Trophoblast cell (in vitro differentiated cells and primary cell): Measurements from ENCODE around the gene TNS1.

ENCODE experiments used
- DNase-seq, 2 donors: peaks; one replicate each; pipeline ENCODE4 v3.0.0-alpha.2; 2016
- H2AFZ ChIP-seq: 2 replicates; pipeline ENCODE4 v1.6.1; 2013; ENCODE audit warnings: low read length, moderate library complexity, mild to moderate bottlenecking; ENCODE audit not compliant: insufficient read depth, poor library complexity
- H2AK5ac ChIP-seq: 2 replicates; pipeline ENCODE4 v1.6.1; 2013; ENCODE audit warnings: mild to moderate bottlenecking, low read length
- H2BK120ac ChIP-seq: 2 replicates; pipeline ENCODE4 v1.6.1; 2013; ENCODE audit warnings: low read length, mild to moderate bottlenecking, moderate library complexity; ENCODE audit not compliant: insufficient read depth, poor library complexity
- H2BK12ac ChIP-seq: 2 replicates; pipeline ENCODE4 v1.6.1; 2013; ENCODE audit warnings: mild to moderate bottlenecking, low read length, moderate library complexity
- H2BK5ac ChIP-seq: 2 replicates; pipeline ENCODE4 v1.6.1; 2013; ENCODE audit warnings: low read length, low read depth, moderate library complexity, mild to moderate bottlenecking; ENCODE audit not compliant: poor library complexity
- H3K14ac ChIP-seq: 2 replicates; pipeline ENCODE4 v1.6.1; 2013; ENCODE audit warnings: mild to moderate bottlenecking, low read length
- H3K18ac ChIP-seq: 2 replicates; pipeline ENCODE4 v1.6.1; 2013; ENCODE audit warnings: mild to moderate bottlenecking, low read length
- H3K23ac ChIP-seq: 2 replicates; pipeline ENCODE4 v1.6.1; 2013; ENCODE audit warnings: low read length
- H3K27ac ChIP-seq: 2 replicates; pipeline ENCODE4 v1.5.1; 2013; ENCODE audit warnings: low read depth, mild to moderate bottlenecking, inconsistent platforms, low read length, moderate library complexity
- H3K27me3 ChIP-seq: 2 replicates; pipeline ENCODE4 v1.6.1; 2013; ENCODE audit warnings: inconsistent platforms, mild to moderate bottlenecking, low read length, moderate library complexity; ENCODE audit not compliant: insufficient read depth
- H3K36me3 ChIP-seq, 2 experiments: 1 replicate in 1 of 2; 2 replicates in 1 of 2; pipeline ENCODE4 v1.6.1; 2013; ENCODE audit warnings: low read length in 2 of 2, mild to moderate bottlenecking in 2 of 2, moderate library complexity in 1 of 2; ENCODE audit not compliant: insufficient read depth in 2 of 2, control insufficient read depth in 1 of 2
- H3K4ac ChIP-seq: 2 replicates; pipeline ENCODE4 v1.6.1; 2013; ENCODE audit warnings: low read depth, mild to moderate bottlenecking, low read length, moderate library complexity
- H3K4me1 ChIP-seq, 2 experiments: 1 replicate in 1 of 2; 2 replicates in 1 of 2; pipeline ENCODE4 v1.6.1; 2013; ENCODE audit warnings: low read length in 2 of 2, mild to moderate bottlenecking in 2 of 2, moderate library complexity in 1 of 2; ENCODE audit not compliant: insufficient read depth in 2 of 2, control insufficient read depth in 1 of 2
- H3K4me2 ChIP-seq: 2 replicates; pipeline ENCODE4 v1.6.1; 2013; ENCODE audit warnings: inconsistent platforms, mild to moderate bottlenecking, low read length, moderate library complexity
- H3K4me3 ChIP-seq: 2 replicates; pipeline ENCODE4 v1.5.1; 2013; ENCODE audit warnings: mild to moderate bottlenecking, low read depth, low read length, inconsistent platforms
- H3K79me1 ChIP-seq: one replicate; pipeline ENCODE4 v1.6.1; 2013; ENCODE audit warnings: low read length
- H3K79me2 ChIP-seq: 2 replicates; pipeline ENCODE4 v1.6.1; 2013; ENCODE audit warnings: low read length, mild to moderate bottlenecking; ENCODE audit not compliant: control insufficient read depth, insufficient read depth, poor library complexity
- H3K9ac ChIP-seq: 2 replicates; pipeline ENCODE4 v1.6.1; 2013; ENCODE audit warnings: mild to moderate bottlenecking, low read length
- H3K9me3 ChIP-seq: 2 replicates; pipeline ENCODE4 v1.6.1; 2013; ENCODE audit warnings: low read depth, mild to moderate bottlenecking, control low read depth, inconsistent platforms, low read length; ENCODE audit not compliant: insufficient read depth
- H4K12ac ChIP-seq: 2 replicates; pipeline ENCODE4 v1.6.1; 2013; ENCODE audit warnings: low read depth, mild to moderate bottlenecking, low read length, moderate library complexity
- H4K8ac ChIP-seq: 2 replicates; pipeline ENCODE4 v1.6.1; 2013; ENCODE audit warnings: low read depth, mild to moderate bottlenecking, low read length, moderate library complexity
- H4K91ac ChIP-seq: one replicate; pipeline ENCODE4 v1.6.1; 2013; ENCODE audit warnings: low read depth, mild to moderate bottlenecking, low read length, moderate library complexity
- WGBS: extraction: QIAGEN DNeasy Blood & Tissue Kit; methylation state at CpG from one replicate; pipeline ENCODE4 v1.1.7; 2013; ENCODE audit warnings: missing lambda C conversion rate; ENCODE audit not compliant: insufficient read length, insufficient coverage; ENCODE audit errors: extremely low coverage; 5-methylcytosine and 5-hydroxymethylcytosine counted together

The TNS1 gene

DNA sequence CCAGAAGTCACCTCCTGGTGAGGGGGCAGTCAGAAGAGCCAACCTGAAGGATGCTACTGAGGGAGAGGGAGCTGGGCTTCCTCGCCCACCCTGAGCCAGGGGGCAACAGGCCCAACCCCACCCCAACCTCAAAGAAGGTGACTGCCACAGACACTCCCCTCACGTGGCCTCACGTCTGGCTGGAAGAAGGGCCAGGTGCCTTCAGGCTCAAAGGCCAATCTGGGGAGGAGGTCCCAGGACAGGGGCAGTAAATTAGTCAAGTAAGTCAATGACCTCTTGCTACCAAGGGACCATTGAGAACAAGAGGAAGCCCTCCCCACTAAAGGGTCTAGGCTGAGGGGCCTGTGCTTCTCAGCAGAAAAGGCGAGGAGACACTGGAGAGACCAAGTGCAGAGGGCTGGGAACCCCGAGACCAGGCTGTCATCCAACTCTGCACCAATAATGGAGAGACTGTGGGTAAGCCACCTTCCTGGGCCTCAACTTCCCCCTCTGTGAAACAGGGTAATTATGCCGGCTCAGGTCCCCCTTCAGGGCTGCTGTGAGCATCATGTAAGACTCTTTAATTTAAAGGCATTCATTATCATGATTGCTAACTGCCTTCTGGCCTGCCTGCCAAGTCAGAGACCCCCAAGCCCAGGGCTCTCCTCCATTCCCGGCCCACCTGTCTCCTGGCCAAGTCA lies 20.2 kb upstream of the TNS1 start:
- Histone ChIP-seq H4K91ac (no peak overlapping the region), H2AFZ (no peak overlapping the region), H3K79me1 (no peaks in the 10 kb centered on the region), H2BK120ac (no peak overlapping the region), H3K14ac (no peak overlapping the region), H4K12ac (no peak overlapping the region), H2AK5ac (no peak overlapping the region), H3K4me1 (no peaks in the 10 kb centered on the region), H3K4ac (no peak overlapping the region), H3K9me3 (peaks cover 4% of the 10 kb centered on the region), H3K9ac (no peak overlapping the region), H3K27ac (no peak overlapping the region), H4K8ac (no peak overlapping the region), H3K4me3 (no peak overlapping the region), H3K18ac (no peak overlapping the region), H3K27me3 (no peaks in the 10 kb centered on the region), H3K79me2 (no peaks in the 10 kb centered on the region), H3K36me3 (no peaks in the 10 kb centered on the region), H3K23ac (no peak overlapping the region), H3K4me2 (no peak overlapping the region), H2BK12ac (no peak overlapping the region), H2BK5ac (no peak overlapping the region)
- DNase-seq = no peak
- WGBS = no CpG with 5 or more reads among the region's 7 CpGs

GRCh38 chr2:218022131-218022850 lies 19.5 kb upstream of the TNS1 start:
- H4K12ac ChIP-seq = no peak overlapping the region
- H3K23ac ChIP-seq = no peak overlapping the region
- no peak overlapping the region for H2BK12ac ChIP-seq
- no peak overlapping the region for H4K91ac ChIP-seq
- H3K4me3 ChIP-seq = no peak overlapping the region
- H3K79me1 ChIP-seq = no peaks in the 10 kb centered on the region
- H3K4ac ChIP-seq = no peak overlapping the region
- no peak overlapping the region for H4K8ac ChIP-seq
- no peak overlapping the region for H2BK5ac ChIP-seq
- no peak overlapping the region for H3K18ac ChIP-seq
- no peak overlapping the region for H3K27ac ChIP-seq
- H3K4me1 ChIP-seq = no peaks in the 10 kb centered on the region
- no peak overlapping the region for H3K9ac ChIP-seq
- no peaks in the 10 kb centered on the region for H3K27me3 ChIP-seq
- no peak overlapping the region for H2AK5ac ChIP-seq
- H3K79me2 ChIP-seq = no peaks in the 10 kb centered on the region
- H3K4me2 ChIP-seq = no peak overlapping the region
- no peak overlapping the region for H2BK120ac ChIP-seq
- no CpG with 5 or more reads among the region's 10 CpGs for WGBS
- H3K14ac ChIP-seq = no peak overlapping the region
- no peaks in the 10 kb centered on the region for H3K36me3 ChIP-seq
- H3K9me3 ChIP-seq = peaks cover 4% of the 10 kb centered on the region
- no peak for DNase-seq
- H2AFZ ChIP-seq = no peak overlapping the region

DNA sequence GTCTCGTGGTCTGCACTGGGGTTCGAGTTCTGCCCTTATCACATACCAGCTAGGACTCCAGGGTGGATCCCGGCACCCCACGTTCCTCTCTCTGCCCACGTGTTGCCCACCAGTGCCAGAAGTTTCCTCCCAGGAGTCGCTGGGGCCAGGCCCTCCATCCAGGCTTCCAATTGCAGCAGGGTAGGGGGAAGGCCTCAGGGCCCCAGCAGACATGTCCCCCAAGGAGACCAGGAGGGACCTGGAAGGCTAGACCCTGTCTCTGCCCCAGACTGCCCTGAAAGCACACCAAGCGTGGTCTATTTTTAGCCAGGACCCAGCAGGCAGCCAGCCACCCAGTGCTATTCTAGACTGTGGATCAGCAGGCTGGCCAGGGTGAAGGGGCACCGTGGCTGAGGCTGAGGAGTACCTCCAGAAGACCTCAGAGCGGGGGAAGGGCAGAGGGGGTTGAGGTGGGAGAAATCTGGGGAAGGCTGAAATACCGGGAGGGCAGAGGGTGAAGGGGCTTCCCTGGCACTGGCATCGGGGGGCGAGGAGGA lies 18.8 kb upstream of the TNS1 start:
- no peak overlapping the region for H3K9ac ChIP-seq
- DNase-seq = no peak
- no peaks in the 10 kb centered on the region for H3K79me1 ChIP-seq
- H3K18ac ChIP-seq = no peak overlapping the region
- H3K14ac ChIP-seq = no peak overlapping the region
- no peak overlapping the region for H2AK5ac ChIP-seq
- no peak overlapping the region for H4K91ac ChIP-seq
- no peak overlapping the region for H2BK120ac ChIP-seq
- H3K27me3 ChIP-seq = no peaks in the 10 kb centered on the region
- H3K79me2 ChIP-seq = no peaks in the 10 kb centered on the region
- no peaks in the 10 kb centered on the region for H3K4me1 ChIP-seq
- no peak overlapping the region for H4K12ac ChIP-seq
- H3K9me3 ChIP-seq = peaks cover 4% of the 10 kb centered on the region
- H3K4ac ChIP-seq = no peak overlapping the region
- H2BK12ac ChIP-seq = no peak overlapping the region
- no peak overlapping the region for H4K8ac ChIP-seq
- no peak overlapping the region for H3K4me2 ChIP-seq
- H3K27ac ChIP-seq = no peak overlapping the region
- no peak overlapping the region for H3K4me3 ChIP-seq
- H2BK5ac ChIP-seq = no peak overlapping the region
- H3K36me3 ChIP-seq = no peaks in the 10 kb centered on the region
- H3K23ac ChIP-seq = no peak overlapping the region
- no peak overlapping the region for H2AFZ ChIP-seq
- no CpG with 5 or more reads among the region's 12 CpGs for WGBS

- no peak overlapping the region for H3K23ac ChIP-seq
- no peak overlapping the region for H2AK5ac ChIP-seq
- H2BK120ac ChIP-seq = no peak overlapping the region
- H2AFZ ChIP-seq = no peak overlapping the region
- no peaks in the 10 kb centered on the region for H3K4me1 ChIP-seq
- H3K79me2 ChIP-seq = no peaks in the 10 kb centered on the region
- H2BK12ac ChIP-seq = no peak overlapping the region
- H4K8ac ChIP-seq = no peak overlapping the region
- no peak overlapping the region for H3K4me3 ChIP-seq
- H3K79me1 ChIP-seq = no peaks in the 10 kb centered on the region
- no peak overlapping the region for H4K91ac ChIP-seq
- no peaks in the 10 kb centered on the region for H3K36me3 ChIP-seq
- H3K27me3 ChIP-seq = no peaks in the 10 kb centered on the region
- no peak overlapping the region for H4K12ac ChIP-seq
- no peak overlapping the region for H2BK5ac ChIP-seq
- H3K4me2 ChIP-seq = no peak overlapping the region
- no peak overlapping the region for H3K9ac ChIP-seq
- no peak overlapping the region for H3K4ac ChIP-seq
- no peak overlapping the region for H3K27ac ChIP-seq
- DNase-seq = no peak
- peaks cover 4% of the 10 kb centered on the region for H3K9me3 ChIP-seq
- WGBS = no CpG with 5 or more reads among the region's 6 CpGs
- H3K14ac ChIP-seq = no peak overlapping the region
- H3K18ac ChIP-seq = no peak overlapping the region
Observed at GRCh38 chr2:218020966-218021535, 18.3 kb upstream of the TNS1 start.
